ENCODE measurements around the gene TPD52L2.
"Not testable (repeated sequence)": the region's sequence is repeated elsewhere in the genome, so short reads cannot be mapped to it uniquely, and the experiment has no call there.

Gene TPD52L2

GRCh38 chr20:63835021-63835858 is 29.8 kb upstream of the TPD52L2 start:
- no peak for ATAC-seq

- no peak for ATAC-seq
These were observed 28.4 kb upstream of the TPD52L2 start for GRCh38 chr20:63836458-63837344.

- ATAC-seq: no peak
These were observed 27.6 kb upstream of the TPD52L2 start for GRCh38 chr20:63837479-63837878.

- ATAC-seq: no peak
These were observed 25.4 kb upstream of the TPD52L2 start for GRCh38 chr20:63839620-63840019.

- no peak for ATAC-seq
These were observed 24.7 kb upstream of the TPD52L2 start for GRCh38 chr20:63840405-63840828.

GRCh38 chr20:63842258-63842657 is 22.8 kb upstream of the TPD52L2 start:
- no peak for ATAC-seq

GRCh38 chr20:63843222-63843621 is 21.8 kb upstream of the TPD52L2 start:
- ATAC-seq: no peak

GRCh38 chr20:63843778-63844177 is 21.3 kb upstream of the TPD52L2 start:
- ATAC-seq: no peak

GRCh38 chr20:63844511-63844991 is 20.5 kb upstream of the TPD52L2 start:
- no peak for ATAC-seq

- no peak for ATAC-seq
These were observed 18.8 kb upstream of the TPD52L2 start for GRCh38 chr20:63846128-63846771.

GRCh38 chr20:63846888-63847236 is 18.2 kb upstream of the TPD52L2 start:
- ATAC-seq: no peak

- ATAC-seq: no peak
These were observed 17.6 kb upstream of the TPD52L2 start for GRCh38 chr20:63847237-63848002.

- no peak for ATAC-seq
These were observed 16.8 kb upstream of the TPD52L2 start for GRCh38 chr20:63848003-63848911.

- peak; percentile 84 to 88 for ATAC-seq
These were observed 14.2 kb upstream of the TPD52L2 start for GRCh38 chr20:63850689-63851547.

GRCh38 chr20:63851548-63851943 is 13.5 kb upstream of the TPD52L2 start:
- not testable (repeated sequence) for ATAC-seq

GRCh38 chr20:63853733-63854068 is 11.4 kb upstream of the TPD52L2 start:
- not testable (repeated sequence) for ATAC-seq

GRCh38 chr20:63854069-63854765 is 10.9 kb upstream of the TPD52L2 start:
- no peak for ATAC-seq

GRCh38 chr20:63854766-63855362 is 10.2 kb upstream of the TPD52L2 start:
- no peak for ATAC-seq
